Liver (tissue), 3 donors: ENCODE measurements around the gene CC2D2A.

Experiments used
- EGR1 ChIP-seq, 2 donors: IDR thresholded peaks; 2 replicates each; pipeline ENCODE4 v1.6.1; 2016 to 2018; ENCODE audit warnings: antibody characterized with exemption in 2 of 2, low read depth in 2 of 2
- GABPA ChIP-seq, 2 donors: IDR thresholded peaks in 1 of 2; conservative IDR thresholded peaks in 1 of 2; 2 replicates each; pipeline ENCODE4 v1.6.1; 2016; ENCODE audit warnings: antibody characterized with exemption in 2 of 2, mild to moderate bottlenecking in 1 of 2, moderate library complexity in 1 of 2
- RAD21 ChIP-seq, 2 donors: IDR thresholded peaks; 2 replicates each; pipeline ENCODE4 v1.6.1; 2016; ENCODE audit warnings: antibody characterized with exemption in 2 of 2, mild to moderate bottlenecking in 2 of 2
- RXRA ChIP-seq, 2 donors: IDR thresholded peaks; 2 replicates each; pipeline ENCODE4 v1.6.1; 2017 to 2018; ENCODE audit warnings: antibody characterized with exemption in 2 of 2, mild to moderate bottlenecking in 1 of 2
- SP1 ChIP-seq: IDR thresholded peaks from 2 replicates; pipeline ENCODE4 v1.6.1; 2018; ENCODE audit warnings: antibody characterized with exemption, mild to moderate bottlenecking
- TAF1 ChIP-seq: conservative IDR thresholded peaks from 2 replicates; pipeline ENCODE4 v1.6.1; 2016; ENCODE audit warnings: antibody characterized with exemption, mild to moderate bottlenecking
- YY1 ChIP-seq: IDR thresholded peaks from 2 replicates; pipeline ENCODE4 v1.6.1; 2016; ENCODE audit warnings: antibody characterized with exemption, mild to moderate bottlenecking
- TF ChIP-seq, protein P1 (sequence below): fragments of 150-350 bp; IDR thresholded peaks from 2 replicates; pipeline ENCODE4 v1.5.1; 2017; ENCODE audit warnings: improper control_type of control experiment, low read depth, low read length; ENCODE audit not compliant: missing input control
- TF ChIP-seq, protein P2 (sequence below): IDR thresholded peaks from 2 replicates; pipeline ENCODE4 v1.6.1; 2016; ENCODE audit warnings: antibody characterized with exemption
- TF ChIP-seq, protein P3 (sequence below): IDR thresholded peaks from 2 replicates; pipeline ENCODE4 v1.6.1; 2016; ENCODE audit warnings: antibody characterized with exemption, mild to moderate bottlenecking
- TF ChIP-seq, protein P4 (sequence below): IDR thresholded peaks from 2 replicates; pipeline ENCODE4 v1.6.1; 2016; ENCODE audit warnings: antibody characterized with exemption
- donor health status: healthy.
- donor health status: healthy.

DNA sequence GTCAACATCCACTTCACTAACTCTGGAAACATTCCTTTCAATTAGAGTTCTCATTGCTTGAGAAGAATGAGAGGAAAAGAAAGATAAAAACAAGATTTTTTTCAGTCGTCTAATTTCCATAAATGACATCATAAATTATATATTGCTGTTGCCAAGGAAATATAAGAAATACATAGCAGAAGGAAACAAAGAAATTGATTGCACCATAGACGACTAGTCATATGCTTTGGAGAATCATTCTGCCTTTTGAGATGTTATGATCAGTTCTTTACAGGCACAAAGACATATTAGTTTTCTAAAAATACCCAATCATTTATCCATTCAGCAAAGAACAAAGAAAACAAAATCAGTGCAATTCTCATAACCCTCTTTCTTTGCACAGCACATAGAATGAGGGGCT is 42.5 kb upstream of the CC2D2A start:
- no peak for TF ChIP-seq SP1
- TF ChIP-seq, protein P1, sequence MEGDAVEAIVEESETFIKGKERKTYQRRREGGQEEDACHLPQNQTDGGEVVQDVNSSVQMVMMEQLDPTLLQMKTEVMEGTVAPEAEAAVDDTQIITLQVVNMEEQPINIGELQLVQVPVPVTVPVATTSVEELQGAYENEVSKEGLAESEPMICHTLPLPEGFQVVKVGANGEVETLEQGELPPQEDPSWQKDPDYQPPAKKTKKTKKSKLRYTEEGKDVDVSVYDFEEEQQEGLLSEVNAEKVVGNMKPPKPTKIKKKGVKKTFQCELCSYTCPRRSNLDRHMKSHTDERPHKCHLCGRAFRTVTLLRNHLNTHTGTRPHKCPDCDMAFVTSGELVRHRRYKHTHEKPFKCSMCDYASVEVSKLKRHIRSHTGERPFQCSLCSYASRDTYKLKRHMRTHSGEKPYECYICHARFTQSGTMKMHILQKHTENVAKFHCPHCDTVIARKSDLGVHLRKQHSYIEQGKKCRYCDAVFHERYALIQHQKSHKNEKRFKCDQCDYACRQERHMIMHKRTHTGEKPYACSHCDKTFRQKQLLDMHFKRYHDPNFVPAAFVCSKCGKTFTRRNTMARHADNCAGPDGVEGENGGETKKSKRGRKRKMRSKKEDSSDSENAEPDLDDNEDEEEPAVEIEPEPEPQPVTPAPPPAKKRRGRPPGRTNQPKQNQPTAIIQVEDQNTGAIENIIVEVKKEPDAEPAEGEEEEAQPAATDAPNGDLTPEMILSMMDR, result no peak
- TF ChIP-seq, protein P2, sequence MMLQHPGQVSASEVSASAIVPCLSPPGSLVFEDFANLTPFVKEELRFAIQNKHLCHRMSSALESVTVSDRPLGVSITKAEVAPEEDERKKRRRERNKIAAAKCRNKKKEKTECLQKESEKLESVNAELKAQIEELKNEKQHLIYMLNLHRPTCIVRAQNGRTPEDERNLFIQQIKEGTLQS, result no peak
- no peak for TF ChIP-seq TAF1
- TF ChIP-seq, protein P3, sequence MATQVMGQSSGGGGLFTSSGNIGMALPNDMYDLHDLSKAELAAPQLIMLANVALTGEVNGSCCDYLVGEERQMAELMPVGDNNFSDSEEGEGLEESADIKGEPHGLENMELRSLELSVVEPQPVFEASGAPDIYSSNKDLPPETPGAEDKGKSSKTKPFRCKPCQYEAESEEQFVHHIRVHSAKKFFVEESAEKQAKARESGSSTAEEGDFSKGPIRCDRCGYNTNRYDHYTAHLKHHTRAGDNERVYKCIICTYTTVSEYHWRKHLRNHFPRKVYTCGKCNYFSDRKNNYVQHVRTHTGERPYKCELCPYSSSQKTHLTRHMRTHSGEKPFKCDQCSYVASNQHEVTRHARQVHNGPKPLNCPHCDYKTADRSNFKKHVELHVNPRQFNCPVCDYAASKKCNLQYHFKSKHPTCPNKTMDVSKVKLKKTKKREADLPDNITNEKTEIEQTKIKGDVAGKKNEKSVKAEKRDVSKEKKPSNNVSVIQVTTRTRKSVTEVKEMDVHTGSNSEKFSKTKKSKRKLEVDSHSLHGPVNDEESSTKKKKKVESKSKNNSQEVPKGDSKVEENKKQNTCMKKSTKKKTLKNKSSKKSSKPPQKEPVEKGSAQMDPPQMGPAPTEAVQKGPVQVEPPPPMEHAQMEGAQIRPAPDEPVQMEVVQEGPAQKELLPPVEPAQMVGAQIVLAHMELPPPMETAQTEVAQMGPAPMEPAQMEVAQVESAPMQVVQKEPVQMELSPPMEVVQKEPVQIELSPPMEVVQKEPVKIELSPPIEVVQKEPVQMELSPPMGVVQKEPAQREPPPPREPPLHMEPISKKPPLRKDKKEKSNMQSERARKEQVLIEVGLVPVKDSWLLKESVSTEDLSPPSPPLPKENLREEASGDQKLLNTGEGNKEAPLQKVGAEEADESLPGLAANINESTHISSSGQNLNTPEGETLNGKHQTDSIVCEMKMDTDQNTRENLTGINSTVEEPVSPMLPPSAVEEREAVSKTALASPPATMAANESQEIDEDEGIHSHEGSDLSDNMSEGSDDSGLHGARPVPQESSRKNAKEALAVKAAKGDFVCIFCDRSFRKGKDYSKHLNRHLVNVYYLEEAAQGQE, result no peak
- TF ChIP-seq GABPA (IDR thresholded peaks at IDR 0.05 in 1 of 2, conservative IDR thresholded peaks at IDR 0.05 in 1 of 2), result no peak
- TF ChIP-seq RAD21 (IDR thresholded peaks at IDR 0.05), result no peak
- TF ChIP-seq EGR1 (IDR thresholded peaks at IDR 0.05; ENCODE audit: low read depth in 2 of 2), result no peak
- no peak for TF ChIP-seq RXRA (IDR thresholded peaks at IDR 0.05)
- TF ChIP-seq YY1, result no peak
- TF ChIP-seq, protein P4, sequence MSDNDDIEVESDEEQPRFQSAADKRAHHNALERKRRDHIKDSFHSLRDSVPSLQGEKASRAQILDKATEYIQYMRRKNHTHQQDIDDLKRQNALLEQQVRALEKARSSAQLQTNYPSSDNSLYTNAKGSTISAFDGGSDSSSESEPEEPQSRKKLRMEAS, result no peak
